Pons (tissue), 1 donor: ENCODE measurements around the gene GAB4.
"Not testable (repeated sequence)": the region's sequence is repeated elsewhere in the genome, so short reads cannot be mapped to it uniquely, and the experiment has no call there.

Experiments
- DNase-seq: peaks from one replicate; pipeline ENCODE4 v3.0.0-alpha.2; 2016; ENCODE audit warnings: low spot score

Gene GAB4

GRCh38 chr22:16958475-16958874 lies 49.5 kb downstream of the GAB4 start:
- DNase-seq = no peak

- no peak for DNase-seq
Observed at GRCh38 chr22:16957781-16958180, 50.2 kb downstream of the GAB4 start.

DNA sequence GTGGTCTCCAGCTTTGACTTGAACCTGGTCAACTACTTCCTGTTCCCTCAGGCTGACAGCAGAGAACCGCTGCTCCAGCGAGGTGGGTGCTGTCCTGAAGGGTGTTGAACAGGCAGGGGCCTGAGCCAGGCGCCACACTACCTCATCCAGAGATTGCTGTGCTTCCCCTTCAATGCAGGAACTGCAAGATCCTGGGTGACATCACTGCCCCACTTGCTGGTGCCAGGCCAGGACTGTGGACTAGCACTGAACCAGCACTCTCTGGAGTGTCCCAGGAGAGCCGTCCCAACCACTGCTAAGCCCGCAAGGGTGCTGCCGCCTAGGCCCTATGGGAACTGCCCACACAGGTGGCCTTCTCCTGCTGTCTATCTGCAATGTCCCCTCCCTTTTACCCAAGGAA lies 51.7 kb downstream of the GAB4 start:
- DNase-seq = no peak

- DNase-seq = peak; percentile 66
Observed at GRCh38 chr22:16955678-16956210, 52.3 kb downstream of the GAB4 start.

- DNase-seq = no peak
Observed at GRCh38 chr22:16955081-16955480, 52.9 kb downstream of the GAB4 start.

DNA sequence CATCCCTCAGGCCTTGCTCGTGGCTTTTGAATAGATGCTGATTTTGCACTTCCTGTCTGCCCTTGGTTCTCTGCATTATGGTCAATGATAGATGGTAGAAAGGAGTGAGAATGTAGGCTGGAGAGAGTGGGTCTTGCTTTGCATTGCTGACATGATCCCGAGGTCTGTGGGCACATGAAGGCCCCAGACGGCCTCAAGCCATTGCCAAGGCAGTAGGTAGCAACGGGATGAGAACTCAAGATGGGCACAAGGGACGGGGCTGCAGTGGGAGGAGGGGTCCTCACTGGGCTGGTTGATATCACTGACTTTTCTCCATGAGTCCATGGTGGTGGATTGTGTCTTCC lies 54.0 kb downstream of the GAB4 start:
- DNase-seq = no peak

DNA sequence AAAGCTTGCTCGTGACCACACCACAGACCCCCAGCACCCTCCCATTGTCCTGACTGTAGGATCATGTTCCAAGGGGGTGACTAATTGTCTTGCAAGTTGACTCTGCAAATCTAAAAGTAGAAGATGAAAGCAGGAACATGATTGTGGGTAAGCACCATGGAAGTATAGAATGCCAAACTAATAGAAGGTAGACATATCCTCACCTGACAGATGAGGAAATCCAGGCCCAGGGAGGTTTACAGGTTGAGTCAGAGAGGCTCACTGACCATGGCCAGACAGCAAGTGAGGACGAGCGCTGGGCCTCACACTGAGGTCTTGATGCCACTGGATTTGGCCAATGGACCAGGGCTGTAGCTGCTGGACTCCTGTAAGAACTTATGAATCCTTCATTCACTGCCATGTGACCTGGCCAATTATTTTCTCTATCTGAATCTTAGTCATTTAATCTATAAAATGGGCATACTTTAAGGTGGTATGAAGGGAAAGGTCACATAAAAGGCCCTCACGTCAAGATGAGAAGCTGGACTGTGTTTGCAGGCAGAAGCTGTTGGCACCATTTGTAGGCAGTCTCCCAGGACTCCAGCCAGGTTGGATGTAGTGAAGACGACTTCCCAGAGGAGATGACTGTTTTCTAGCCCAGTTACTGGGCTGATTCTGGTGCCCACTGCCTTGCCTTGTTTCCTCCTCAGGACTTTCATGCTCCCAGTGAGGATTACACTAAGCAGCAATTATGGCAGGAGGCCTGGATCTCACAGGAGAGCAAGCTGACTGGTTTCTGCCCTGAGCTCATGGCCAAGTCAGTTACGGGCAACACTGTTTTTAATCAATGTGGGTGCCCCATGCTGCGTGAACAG lies 54.6 kb downstream of the GAB4 start:
- DNase-seq = no peak

DNA sequence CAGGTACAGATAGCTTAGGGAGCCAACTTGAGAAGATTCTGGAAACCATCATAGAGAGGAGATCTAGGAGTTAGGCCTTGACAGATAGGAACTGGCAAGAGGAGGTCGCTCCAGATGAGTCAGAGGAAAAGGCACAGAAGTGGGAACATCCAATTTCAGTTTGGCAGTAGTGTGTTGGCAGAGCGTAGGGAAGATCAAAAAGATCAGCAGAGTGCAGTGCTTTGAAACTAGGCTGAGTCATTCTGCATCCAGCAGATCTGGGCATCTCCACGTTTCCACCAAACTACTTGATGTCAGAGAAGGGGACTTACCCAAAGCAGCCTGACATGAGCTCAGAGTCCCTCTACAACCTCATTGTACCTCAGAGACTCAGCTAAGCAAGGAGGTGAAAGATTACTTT lies 58.5 kb downstream of the GAB4 start:
- DNase-seq = peak; percentile 16

DNA sequence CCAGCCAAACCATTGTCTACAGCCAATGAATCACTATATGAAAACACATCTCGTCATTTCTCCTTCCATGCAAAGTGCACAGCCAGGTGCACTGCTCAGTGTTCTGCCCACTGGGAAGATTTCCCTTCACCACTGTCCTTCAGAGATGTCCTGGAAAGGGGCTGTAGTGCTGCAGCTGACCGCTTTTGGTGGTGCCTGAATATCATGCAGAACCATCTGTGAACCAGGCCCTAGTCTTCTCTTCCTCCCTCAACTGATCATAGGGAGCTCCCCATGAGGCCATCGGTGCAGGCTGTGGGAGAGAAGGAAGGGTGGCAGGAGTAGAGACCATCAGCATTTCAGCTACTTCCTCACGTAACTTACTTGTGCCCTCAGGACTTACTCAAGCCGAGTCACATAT lies 70.2 kb downstream of the GAB4 start:
- DNase-seq = no peak

- DNase-seq = not testable (repeated sequence)
Observed at GRCh38 chr22:16937209-16937608, 70.8 kb downstream of the GAB4 start.

DNA sequence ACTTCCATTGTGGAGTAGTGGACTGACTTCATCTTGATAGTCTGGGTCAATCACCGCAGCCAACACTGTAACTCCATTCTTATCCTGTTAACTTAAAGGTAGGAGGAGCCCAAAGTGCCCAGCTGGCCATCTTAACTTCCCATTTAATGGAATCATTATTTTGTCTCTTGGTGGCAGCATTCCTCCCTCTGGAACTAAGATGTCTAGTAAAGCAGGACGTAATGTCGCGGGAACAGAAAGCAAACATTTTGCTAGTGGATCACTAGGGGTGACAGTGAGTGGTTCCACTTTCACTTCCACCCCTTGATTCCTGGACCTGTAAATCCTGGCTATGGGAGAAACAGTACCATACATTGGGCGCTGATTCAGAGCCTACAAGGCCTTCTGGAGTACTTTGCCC lies 71.4 kb downstream of the GAB4 start:
- peak; percentile 69 for DNase-seq

- no peak for DNase-seq
Observed at GRCh38 chr22:16935209-16935608, 72.8 kb downstream of the GAB4 start.

GRCh38 chr22:16933291-16934282 lies 74.4 kb downstream of the GAB4 start:
- no peak for DNase-seq

DNA sequence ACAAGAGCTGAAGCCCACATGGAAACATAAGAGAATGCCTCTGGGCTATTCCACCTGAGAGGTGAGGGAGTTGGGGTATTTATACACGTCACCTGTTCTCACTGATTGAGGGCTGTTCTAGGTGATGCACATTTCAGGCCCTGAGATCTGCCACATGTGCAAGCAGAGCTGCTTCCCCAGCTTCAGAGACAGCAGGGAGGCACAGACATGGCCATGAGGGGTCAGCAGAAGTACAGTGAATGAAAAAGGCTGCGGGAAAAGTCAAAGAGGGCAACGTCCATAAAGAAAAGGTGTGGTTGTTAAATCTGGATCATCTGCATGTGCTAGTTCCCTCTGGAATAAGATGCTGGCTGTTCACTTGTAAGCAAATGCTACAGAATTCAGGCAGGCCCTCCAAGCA lies 75.4 kb downstream of the GAB4 start:
- DNase-seq = peak; percentile 57

- DNase-seq = no peak
Observed at GRCh38 chr22:16925407-16925966, 82.5 kb downstream of the GAB4 start.

DNA sequence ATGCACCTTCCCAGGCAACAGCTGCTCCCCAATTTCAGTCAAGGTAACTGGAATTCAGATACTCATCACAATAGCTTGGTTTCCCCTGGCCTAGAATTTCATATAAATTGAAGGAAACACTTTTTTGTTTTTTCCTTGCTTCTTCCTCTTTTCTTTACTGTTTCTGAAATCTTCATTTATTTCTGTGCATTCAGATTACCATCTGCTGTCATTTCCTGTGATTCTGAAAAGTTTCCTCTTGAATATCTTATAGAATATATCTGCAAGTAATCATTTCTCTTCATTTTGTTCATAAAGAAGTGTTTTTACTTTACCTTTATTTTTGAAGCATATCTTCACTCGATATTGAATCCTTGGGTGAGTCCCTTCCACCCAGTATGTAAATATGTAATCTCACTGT lies 85.3 kb downstream of the GAB4 start:
- DNase-seq = no peak

DNA sequence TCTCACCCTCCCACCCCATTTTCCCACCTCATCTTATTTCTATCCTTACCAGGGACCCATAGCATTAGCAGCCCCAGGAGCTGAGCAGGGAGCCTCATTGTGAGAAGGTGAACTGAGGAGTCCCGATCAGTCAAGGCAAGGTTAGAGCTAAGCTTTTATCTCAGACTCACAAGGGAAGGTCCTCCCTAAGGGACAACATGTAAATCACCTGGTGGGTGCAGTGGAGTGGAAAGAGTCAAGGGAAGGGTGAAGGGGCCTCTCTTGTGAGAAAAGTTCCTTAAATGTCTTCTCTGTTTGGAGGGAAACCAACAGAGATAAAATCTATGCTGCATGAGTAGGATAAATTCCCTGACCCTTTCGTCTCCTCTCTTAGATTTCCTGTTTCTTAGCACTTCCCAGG lies 85.9 kb downstream of the GAB4 start:
- DNase-seq = no peak

GRCh38 chr22:16917144-16918003 lies 90.6 kb downstream of the GAB4 start:
- peak; percentile 79 for DNase-seq

- DNase-seq = no peak
Observed at GRCh38 chr22:16915701-16916100, 92.3 kb downstream of the GAB4 start.

DNA sequence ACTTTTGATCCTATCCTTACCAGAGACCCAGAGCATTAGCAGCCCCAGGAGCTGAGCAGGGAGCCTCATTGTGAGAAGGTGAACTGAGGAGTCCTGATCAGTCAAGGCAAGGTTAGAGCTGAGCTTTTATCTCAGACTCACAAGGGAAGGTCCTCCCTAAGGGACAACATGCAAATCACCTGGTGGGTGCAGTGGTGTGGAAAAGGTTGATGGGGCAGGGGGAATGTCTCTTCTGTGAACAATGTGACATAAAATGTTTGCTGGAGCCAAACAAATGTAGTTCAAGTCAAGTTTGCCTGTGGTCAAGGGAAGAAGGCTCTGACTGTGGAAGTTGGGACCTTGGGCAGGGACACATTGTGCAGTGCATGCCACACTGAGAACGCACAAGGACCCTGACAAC lies 93.1 kb downstream of the GAB4 start:
- not testable (repeated sequence) for DNase-seq

DNA sequence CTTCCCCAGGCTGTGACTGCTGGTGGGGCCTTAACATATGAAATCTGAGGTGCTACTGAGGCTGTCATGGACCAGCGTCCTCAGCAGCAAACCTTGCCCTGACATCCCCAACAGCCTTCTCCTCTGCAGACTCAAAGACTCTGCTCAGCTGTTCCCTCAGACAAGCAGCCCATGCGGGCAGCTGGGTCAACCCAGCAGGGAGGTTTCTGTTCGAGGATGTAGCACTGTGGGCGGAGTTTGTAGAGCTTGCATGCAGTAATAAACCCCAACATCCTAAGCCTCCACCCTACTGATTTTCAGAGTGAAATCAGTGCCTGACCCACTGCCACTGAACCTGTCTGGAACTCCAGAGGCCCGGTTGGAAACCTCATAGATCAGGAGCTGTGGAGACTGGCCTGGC lies 94.0 kb downstream of the GAB4 start:
- no peak for DNase-seq
